ENCODE results near the gene CIDEC. TPM values are rescaled to one million over a fixed set of nuclear protein-coding genes. Genes with fewer than 3 reads are reported as not detected.

Gene CIDEC
- total and polyA plus RNA-seq, 2 of the 13 experiments (the other 11 are each of a cell fraction or from before 2014, with no cell fraction given), result 2.5 to 10.4 TPM

GRCh38 chr3:9916734-9917680 is 37.0 kb upstream of the CIDEC start, which contains the start of gene IL17RC (continued):
- TF ChIP-seq CSRNP2 (CRISPR knock-in tag; conservative IDR thresholded peaks at IDR 0.05; ENCODE audit: low read depth), result no peak
- TF ChIP-seq HOXA3 (CRISPR knock-in tag; IDR thresholded peaks at IDR 0.05), result no peak; the same call in 1 of the 2 replicates
- no peak for TF ChIP-seq RFX5 (IDR thresholded peaks at IDR 0.05; ENCODE audit: low read depth, low read length)
- TF ChIP-seq TARDBP (CRISPR knock-in tag; IDR thresholded peaks at IDR 0.05), result peak; percentile 26; the same call in 1 of the 2 replicates
- TF ChIP-seq CENPT (CRISPR knock-in tag; IDR thresholded peaks at IDR 0.05; ENCODE audit: low read depth), result no peak
- no peak for TF ChIP-seq ZBTB2 (CRISPR knock-in tag; IDR thresholded peaks at IDR 0.05; ENCODE audit: low read depth)
- TF ChIP-seq ZNF468 (CRISPR knock-in tag; IDR thresholded peaks at IDR 0.05), result no peak
- TF ChIP-seq MXD3 (CRISPR knock-in tag; IDR thresholded peaks at IDR 0.05), result no peak
- TF ChIP-seq ZNF792 (CRISPR knock-in tag; IDR thresholded peaks at IDR 0.05), result no peak
- TF ChIP-seq ZNF558 (CRISPR knock-in tag; IDR thresholded peaks at IDR 0.05; ENCODE audit: borderline replicate concordance), result no peak
- no peak for TF ChIP-seq ZMAT5 (CRISPR knock-in tag; IDR thresholded peaks at IDR 0.05; ENCODE audit: borderline replicate concordance, low read depth)
- TF ChIP-seq ZBED4 (CRISPR knock-in tag; IDR thresholded peaks at IDR 0.05; ENCODE audit: borderline replicate concordance), result no peak
- TF ChIP-seq UBTF (CRISPR knock-in tag; IDR thresholded peaks at IDR 0.05), result peak; percentile 49; the same call in 1 of the 2 replicates
- TF ChIP-seq SPEN (CRISPR knock-in tag; IDR thresholded peaks at IDR 0.05; ENCODE audit: low read depth), result no peak
- no peak for TF ChIP-seq SRY (CRISPR knock-in tag; IDR thresholded peaks at IDR 0.05)
- no peak for TF ChIP-seq ZNF513 (CRISPR knock-in tag; conservative IDR thresholded peaks at IDR 0.05)

Data from HepG2 (cell line).